MM.1S (cell line): ENCODE data around the gene FUT3.

Experiments
- EZH2 ChIP-seq: fragments of 300-600 bp; sonication (generic); optimal IDR thresholded peaks from 2 replicates; pipeline ENCODE3; 2017; ENCODE audit warnings: low read depth, mild to moderate bottlenecking, antibody characterized with exemption, low read length, mixed read lengths
- EZH2phosphoT487 ChIP-seq: fragments of 300-600 bp; sonication (generic); IDR thresholded peaks from 2 replicates; pipeline ENCODE4 v1.6.1; 2018; ENCODE audit warnings: antibody characterized with exemption, low read length
- TF ChIP-seq, protein P1 (sequence below): fragments of 300-600 bp; sonication (generic); IDR thresholded peaks from 2 replicates; pipeline ENCODE4 v1.5.1; 2016; ENCODE audit warnings: antibody characterized with exemption, low read length, mixed read lengths

- TF ChIP-seq, protein P1, sequence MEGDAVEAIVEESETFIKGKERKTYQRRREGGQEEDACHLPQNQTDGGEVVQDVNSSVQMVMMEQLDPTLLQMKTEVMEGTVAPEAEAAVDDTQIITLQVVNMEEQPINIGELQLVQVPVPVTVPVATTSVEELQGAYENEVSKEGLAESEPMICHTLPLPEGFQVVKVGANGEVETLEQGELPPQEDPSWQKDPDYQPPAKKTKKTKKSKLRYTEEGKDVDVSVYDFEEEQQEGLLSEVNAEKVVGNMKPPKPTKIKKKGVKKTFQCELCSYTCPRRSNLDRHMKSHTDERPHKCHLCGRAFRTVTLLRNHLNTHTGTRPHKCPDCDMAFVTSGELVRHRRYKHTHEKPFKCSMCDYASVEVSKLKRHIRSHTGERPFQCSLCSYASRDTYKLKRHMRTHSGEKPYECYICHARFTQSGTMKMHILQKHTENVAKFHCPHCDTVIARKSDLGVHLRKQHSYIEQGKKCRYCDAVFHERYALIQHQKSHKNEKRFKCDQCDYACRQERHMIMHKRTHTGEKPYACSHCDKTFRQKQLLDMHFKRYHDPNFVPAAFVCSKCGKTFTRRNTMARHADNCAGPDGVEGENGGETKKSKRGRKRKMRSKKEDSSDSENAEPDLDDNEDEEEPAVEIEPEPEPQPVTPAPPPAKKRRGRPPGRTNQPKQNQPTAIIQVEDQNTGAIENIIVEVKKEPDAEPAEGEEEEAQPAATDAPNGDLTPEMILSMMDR: no peak
- no peak for TF ChIP-seq EZH2
- no peak for TF ChIP-seq EZH2phosphoT487
Measured at GRCh38 chr19:5806133-5806489, 45.1 kb downstream of the FUT3 start.
